ENCODE results near the gene IGSF21. TPM values are rescaled to one million over a fixed set of nuclear protein-coding genes. Genes with fewer than 3 reads are reported as not detected.

The IGSF21 gene
- total and polyA plus RNA-seq, 2 of the 8 experiments (the other 6 are each of a cell fraction or from before 2014, with no cell fraction given), result 22.5 to 28.5 TPM

DNA sequence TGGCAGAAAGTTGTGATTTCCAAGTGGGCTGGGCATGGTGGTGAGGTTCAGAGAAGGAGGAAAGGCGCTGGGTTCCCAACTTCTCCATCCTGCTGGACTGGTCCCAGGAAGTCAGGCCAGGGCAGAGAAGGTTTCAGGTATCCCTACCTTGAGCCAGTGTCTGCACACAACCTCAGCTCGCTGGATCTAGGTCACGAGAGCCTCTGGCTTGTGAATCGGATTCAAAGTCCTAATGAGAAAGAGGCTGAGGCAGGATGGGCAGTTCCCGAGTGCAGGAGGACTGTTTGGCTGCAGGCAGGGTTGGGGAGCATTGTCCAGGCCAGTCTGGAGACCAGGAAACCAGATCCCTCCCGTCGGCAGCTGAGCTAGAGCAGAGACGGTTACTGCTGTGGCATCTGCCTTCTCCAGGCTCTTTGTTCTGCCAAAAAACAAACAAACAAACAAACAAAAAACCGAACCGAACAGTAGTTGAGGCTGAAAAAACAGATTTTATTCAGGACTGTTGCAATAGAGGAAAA lies 19.5 kb upstream of the IGSF21 start (continued):
- TF ChIP-seq, protein P1, sequence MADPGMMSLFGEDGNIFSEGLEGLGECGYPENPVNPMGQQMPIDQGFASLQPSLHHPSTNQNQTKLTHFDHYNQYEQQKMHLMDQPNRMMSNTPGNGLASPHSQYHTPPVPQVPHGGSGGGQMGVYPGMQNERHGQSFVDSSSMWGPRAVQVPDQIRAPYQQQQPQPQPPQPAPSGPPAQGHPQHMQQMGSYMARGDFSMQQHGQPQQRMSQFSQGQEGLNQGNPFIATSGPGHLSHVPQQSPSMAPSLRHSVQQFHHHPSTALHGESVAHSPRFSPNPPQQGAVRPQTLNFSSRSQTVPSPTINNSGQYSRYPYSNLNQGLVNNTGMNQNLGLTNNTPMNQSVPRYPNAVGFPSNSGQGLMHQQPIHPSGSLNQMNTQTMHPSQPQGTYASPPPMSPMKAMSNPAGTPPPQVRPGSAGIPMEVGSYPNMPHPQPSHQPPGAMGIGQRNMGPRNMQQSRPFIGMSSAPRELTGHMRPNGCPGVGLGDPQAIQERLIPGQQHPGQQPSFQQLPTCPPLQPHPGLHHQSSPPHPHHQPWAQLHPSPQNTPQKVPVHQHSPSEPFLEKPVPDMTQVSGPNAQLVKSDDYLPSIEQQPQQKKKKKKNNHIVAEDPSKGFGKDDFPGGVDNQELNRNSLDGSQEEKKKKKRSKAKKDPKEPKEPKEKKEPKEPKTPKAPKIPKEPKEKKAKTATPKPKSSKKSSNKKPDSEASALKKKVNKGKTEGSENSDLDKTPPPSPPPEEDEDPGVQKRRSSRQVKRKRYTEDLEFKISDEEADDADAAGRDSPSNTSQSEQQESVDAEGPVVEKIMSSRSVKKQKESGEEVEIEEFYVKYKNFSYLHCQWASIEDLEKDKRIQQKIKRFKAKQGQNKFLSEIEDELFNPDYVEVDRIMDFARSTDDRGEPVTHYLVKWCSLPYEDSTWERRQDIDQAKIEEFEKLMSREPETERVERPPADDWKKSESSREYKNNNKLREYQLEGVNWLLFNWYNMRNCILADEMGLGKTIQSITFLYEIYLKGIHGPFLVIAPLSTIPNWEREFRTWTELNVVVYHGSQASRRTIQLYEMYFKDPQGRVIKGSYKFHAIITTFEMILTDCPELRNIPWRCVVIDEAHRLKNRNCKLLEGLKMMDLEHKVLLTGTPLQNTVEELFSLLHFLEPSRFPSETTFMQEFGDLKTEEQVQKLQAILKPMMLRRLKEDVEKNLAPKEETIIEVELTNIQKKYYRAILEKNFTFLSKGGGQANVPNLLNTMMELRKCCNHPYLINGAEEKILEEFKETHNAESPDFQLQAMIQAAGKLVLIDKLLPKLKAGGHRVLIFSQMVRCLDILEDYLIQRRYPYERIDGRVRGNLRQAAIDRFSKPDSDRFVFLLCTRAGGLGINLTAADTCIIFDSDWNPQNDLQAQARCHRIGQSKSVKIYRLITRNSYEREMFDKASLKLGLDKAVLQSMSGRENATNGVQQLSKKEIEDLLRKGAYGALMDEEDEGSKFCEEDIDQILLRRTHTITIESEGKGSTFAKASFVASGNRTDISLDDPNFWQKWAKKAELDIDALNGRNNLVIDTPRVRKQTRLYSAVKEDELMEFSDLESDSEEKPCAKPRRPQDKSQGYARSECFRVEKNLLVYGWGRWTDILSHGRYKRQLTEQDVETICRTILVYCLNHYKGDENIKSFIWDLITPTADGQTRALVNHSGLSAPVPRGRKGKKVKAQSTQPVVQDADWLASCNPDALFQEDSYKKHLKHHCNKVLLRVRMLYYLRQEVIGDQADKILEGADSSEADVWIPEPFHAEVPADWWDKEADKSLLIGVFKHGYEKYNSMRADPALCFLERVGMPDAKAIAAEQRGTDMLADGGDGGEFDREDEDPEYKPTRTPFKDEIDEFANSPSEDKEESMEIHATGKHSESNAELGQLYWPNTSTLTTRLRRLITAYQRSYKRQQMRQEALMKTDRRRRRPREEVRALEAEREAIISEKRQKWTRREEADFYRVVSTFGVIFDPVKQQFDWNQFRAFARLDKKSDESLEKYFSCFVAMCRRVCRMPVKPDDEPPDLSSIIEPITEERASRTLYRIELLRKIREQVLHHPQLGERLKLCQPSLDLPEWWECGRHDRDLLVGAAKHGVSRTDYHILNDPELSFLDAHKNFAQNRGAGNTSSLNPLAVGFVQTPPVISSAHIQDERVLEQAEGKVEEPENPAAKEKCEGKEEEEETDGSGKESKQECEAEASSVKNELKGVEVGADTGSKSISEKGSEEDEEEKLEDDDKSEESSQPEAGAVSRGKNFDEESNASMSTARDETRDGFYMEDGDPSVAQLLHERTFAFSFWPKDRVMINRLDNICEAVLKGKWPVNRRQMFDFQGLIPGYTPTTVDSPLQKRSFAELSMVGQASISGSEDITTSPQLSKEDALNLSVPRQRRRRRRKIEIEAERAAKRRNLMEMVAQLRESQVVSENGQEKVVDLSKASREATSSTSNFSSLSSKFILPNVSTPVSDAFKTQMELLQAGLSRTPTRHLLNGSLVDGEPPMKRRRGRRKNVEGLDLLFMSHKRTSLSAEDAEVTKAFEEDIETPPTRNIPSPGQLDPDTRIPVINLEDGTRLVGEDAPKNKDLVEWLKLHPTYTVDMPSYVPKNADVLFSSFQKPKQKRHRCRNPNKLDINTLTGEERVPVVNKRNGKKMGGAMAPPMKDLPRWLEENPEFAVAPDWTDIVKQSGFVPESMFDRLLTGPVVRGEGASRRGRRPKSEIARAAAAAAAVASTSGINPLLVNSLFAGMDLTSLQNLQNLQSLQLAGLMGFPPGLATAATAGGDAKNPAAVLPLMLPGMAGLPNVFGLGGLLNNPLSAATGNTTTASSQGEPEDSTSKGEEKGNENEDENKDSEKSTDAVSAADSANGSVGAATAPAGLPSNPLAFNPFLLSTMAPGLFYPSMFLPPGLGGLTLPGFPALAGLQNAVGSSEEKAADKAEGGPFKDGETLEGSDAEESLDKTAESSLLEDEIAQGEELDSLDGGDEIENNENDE (IDR thresholded peaks at IDR 0.05; ENCODE audit: insufficient replicate concordance, low read length), result no peak
- TF ChIP-seq CHD2 (IDR thresholded peaks at IDR 0.05; ENCODE audit: low read length) (no peak), YY1 (IDR thresholded peaks at IDR 0.05; ENCODE audit: low read depth, low read length) (no peak), CREB1 (IDR thresholded peaks at IDR 0.05) (no peak), TCF12 (IDR thresholded peaks at IDR 0.05; ENCODE audit: low read depth, low read length) (no peak), CBX5 (IDR thresholded peaks at IDR 0.05; ENCODE audit: low read depth, low read length) (no peak), SP4 (IDR thresholded peaks at IDR 0.05; ENCODE audit: low read length) (no peak), BCL11A (IDR thresholded peaks at IDR 0.05; ENCODE audit: low read depth in 2 of 2, low read length in 2 of 2) (no peak), SIX5 (IDR thresholded peaks at IDR 0.05; ENCODE audit: low read depth, low read length) (no peak), RBBP5 (IDR thresholded peaks at IDR 0.05; ENCODE audit: borderline replicate concordance, low read depth, low read length) (no peak), FOSL1 (IDR thresholded peaks at IDR 0.05; ENCODE audit: insufficient read depth, low read depth, low read length) (no peak), SUZ12 (IDR thresholded peaks at IDR 0.05; ENCODE audit: low read length) (no peak)
